Dedifferentiated amniotic fluid mesenchymal stem cell (primary cell): ENCODE data around the gene SPRR2D.
"Not testable (repeated sequence)": the region's sequence is repeated elsewhere in the genome, so short reads cannot be mapped to it uniquely, and the experiment has no call there.

ENCODE experiments used
- DNase-seq: peaks from one replicate; pipeline ENCODE4 v3.0.0-alpha.2; 2016; ENCODE audit errors: extremely low spot score

Gene SPRR2D

GRCh38 chr1:153040950-153041631 lies at the start of gene SPRR2D:
Gene SPRR2D, minus strand, starts transcription at chr1:153041120. Its CDS starts 774 bp downstream, at chr1:153040346.
- no peak for DNase-seq

DNA sequence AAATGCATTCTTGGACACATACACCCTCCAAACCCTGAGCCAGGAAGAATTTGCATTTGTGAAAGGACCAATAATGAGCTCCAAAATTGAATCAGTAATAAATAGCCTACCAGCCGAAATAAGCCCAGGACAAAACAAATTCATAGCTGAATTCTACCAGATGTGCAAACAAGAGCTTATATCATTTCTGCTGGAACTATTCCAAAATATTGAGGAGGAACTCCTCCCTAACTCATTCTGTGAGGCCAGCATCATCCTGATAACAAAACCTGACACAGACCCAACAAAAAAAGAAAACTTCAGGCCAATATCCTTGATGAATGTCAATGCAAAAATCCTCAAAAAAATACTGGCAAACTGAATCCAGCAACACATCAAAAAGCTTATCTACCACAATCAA lies 46.7 kb upstream of the SPRR2D start:
- DNase-seq, result no peak

DNA sequence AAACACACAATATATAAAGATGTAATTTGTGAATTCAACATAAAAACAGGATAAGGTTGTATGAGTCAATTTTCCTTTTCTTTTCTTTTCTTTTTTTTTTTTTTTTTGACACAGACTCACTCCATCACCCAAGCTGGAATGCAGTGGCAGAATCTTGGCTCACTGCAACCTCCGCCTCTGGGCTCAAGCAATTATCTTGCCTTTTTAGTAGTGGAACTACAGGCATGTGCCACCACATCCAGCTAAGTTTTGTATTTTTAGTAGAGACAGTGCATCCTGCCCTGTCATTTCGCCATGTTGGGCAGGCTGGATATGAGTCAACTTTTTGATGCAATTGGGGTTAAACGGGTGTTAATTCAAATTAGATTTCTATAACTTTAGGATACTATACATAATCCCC lies 40.8 kb upstream of the SPRR2D start:
- DNase-seq, result no peak

GRCh38 chr1:153072806-153073726 lies 32.1 kb upstream of the SPRR2D start:
- DNase-seq, result no peak

DNA sequence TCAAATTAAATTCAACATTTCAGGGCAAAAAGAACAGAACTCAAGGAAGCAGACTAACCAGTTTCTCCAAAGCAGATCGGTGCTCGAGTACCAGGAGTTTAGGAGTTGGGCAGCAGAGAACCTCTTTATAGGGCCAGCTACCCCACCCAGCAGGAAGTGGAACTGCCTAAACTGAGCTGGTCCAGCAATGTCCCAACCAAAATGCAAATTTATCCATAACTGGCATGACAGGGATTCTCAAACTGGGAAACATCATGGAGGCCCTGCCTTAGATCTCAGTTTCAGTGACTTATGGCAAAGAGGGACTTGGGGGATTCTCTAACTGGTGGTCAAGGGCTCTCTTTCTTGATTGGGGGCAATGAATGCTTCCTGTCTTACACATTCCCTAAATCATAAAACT lies 30.6 kb upstream of the SPRR2D start, which contains the start of gene SPRR2B:
SPRR2B (minus strand) TSS at position 101 of the 400 bp plus-strand sequence. CDS start 772 bp downstream, outside the sequence.
- DNase-seq, result no peak

DNA sequence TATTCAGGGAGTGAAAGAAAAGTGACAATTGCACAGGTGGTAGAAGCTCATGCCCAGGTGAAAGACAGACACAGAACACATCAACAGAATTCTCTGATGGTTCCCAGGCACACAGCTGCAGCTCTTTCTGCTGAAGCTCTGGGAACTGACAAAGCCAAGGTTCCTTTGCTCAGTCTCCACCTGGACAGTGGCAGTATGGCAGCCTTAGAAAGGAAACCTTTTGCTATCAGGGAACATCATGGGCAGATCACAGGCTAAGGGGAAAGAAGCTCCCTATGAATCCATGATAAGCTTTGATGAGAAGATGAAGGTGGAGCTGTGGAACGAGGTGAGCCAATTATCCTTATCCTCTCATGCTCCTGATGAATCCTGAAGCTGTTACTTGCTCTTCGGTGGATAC lies 29.3 kb upstream of the SPRR2D start:
- no peak for DNase-seq

DNA sequence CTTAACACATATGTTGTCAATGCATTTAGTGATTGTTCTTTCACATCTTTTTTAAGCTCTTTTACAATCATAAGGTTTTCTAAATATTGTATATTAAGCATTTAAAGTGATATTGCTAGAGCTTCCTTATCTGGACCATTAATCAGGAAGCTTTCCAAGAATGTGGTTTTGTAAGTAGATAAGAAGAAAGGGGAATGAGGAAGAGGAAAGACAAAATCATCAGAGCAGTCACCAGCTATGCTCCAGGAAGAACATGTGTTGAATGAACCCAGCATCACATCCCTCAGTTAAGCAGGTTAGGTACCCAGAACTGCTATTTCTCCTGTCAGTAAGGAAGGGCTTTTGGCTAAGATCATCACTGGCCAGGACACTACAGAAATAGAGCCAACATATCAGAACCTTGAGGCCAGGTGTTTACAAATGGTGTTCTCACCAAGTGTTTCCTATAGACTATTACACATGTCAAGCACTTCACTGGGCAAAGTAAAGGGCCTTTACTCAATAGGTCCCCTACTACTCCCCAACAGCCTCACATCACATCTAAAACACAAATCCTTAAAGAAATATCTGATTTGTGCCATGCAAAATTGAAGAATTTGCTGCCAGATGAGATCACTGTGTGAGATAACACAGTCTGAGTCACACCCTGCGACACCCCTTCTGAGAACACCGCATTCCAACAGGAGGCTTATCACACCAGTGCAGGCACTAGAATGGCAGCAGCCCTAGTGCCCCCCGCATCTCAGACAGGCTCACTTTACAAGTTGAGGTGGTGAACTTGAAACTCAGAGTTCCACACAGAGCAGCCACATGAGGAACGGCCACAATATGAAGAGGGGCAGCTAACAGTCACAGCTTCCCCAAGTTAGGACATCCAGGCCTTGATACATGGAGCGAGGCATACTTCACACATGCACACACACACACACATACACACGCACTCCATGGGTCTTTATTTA lies 18.2 kb upstream of the SPRR2D start:
- no peak for DNase-seq

DNA sequence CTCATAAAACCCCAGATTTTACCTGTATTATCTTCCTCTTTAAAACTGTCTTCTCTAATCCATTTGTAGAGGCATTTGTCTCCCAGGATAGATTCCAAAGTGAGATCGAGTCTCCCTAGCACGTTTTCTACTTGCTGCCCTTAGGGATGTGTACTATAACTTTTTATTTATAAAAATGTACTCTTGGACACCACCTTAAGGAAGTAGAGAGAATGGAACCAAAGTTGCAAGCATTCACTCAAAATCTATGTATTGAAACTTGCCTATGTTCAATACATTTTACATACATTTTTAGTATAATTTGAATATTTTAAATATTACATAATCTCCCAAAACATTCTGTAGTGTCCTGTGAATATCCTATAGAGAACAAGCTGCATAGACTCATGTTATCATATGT lies 17.2 kb upstream of the SPRR2D start:
- no peak for DNase-seq

DNA sequence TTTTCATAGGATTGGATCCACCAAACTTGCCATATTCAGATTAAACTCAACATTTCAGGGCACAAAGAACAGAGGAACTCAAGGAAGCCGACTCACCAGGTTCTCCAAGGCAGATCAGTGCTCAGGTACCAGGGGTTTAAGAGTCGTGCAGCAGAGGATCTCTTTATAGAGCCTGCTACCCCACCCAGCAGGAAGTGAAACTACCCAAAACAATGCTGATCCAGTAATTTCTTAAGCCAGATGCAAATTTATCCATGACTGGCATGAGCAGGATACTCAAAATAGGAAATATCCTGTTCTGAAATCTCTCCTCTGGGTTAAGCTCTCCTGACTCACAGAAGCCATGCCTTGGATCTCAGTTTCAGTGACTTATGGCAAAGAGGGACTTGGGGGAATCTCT lies 16.5 kb upstream of the SPRR2D start, which contains the start of gene SPRR2A:
SPRR2A (minus strand) TSS at position 138 of the 400 bp plus-strand sequence. CDS start 777 bp downstream, outside the sequence.
- no peak for DNase-seq

GRCh38 chr1:153056111-153056510 lies 15.2 kb upstream of the SPRR2D start:
- DNase-seq, result not testable (repeated sequence)

GRCh38 chr1:153049211-153049610 lies 8.3 kb upstream of the SPRR2D start:
- no peak for DNase-seq

DNA sequence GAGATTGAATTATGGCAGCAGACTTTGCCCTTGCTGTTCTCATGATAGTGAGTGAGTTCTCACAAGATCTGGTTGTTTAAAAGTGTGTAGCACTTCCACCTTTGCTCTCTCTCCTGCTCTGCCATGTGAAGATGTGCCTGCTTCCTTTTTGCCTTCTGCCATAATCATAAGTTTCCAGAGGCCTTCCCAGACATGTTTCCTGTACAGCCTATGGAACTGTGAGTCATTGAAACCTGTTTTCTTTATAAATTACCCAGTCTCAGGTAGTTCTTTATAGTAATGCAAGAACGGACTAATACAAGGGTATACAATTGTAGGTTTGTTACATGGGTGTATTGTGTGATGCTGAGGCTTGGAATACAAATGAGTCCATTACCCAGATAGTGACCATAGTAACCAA lies 5.7 kb downstream of the SPRR2D start:
- DNase-seq, result no peak

- DNase-seq, result no peak
Observed at GRCh38 chr1:153032677-153033308, 8.1 kb downstream of the SPRR2D start.

GRCh38 chr1:153032073-153032472 lies 8.8 kb downstream of the SPRR2D start:
- no peak for DNase-seq

GRCh38 chr1:153030895-153031294 lies 10.0 kb downstream of the SPRR2D start, which contains the start of gene SPRR1B:
Gene SPRR1B, plus strand, starts transcription at chr1:153031203. Its CDS starts 1,143 bp downstream, at chr1:153032346.
- DNase-seq, result no peak

GRCh38 chr1:153028766-153029165 lies 12.2 kb downstream of the SPRR2D start:
- DNase-seq, result no peak

DNA sequence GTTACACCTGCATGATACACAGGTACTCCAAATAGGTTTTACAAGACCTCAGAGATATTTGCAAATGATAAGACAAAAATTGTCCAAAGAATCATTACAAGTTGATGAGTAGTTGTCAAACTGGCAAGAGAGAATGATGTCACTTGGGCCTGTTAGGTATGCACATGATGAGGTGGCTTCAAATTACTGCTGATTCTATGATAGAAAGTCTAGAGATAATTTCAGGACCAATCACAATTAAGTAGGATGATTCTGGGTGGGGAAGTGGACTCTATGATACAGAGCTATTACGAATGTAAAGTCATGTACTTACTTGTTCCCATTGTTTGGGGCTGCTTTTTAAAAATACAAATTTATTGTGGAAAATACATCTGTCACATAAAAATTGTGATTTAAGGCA lies 15.1 kb downstream of the SPRR2D start:
- DNase-seq, result no peak

DNA sequence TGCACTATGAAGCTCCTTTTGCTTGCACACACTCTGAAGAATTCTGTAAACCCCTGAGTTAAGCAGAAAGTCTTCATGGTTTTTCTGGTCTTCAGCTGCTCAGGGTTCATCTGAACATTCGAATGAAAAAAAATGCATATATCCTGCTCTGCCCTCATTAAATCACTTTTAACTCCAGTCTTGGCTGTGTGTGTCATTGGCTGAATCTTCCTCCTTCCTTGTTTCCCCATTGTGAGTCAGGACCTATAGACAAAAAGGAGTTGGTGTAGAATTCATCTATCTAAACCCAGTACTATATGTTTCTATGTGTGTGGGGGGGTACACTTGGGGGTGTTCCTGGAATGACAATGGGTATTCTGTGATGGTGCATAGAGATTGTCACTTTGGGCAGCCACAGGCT lies 16.5 kb downstream of the SPRR2D start:
- DNase-seq, result no peak

- DNase-seq, result no peak
Observed at GRCh38 chr1:153023109-153023508, 17.8 kb downstream of the SPRR2D start.

DNA sequence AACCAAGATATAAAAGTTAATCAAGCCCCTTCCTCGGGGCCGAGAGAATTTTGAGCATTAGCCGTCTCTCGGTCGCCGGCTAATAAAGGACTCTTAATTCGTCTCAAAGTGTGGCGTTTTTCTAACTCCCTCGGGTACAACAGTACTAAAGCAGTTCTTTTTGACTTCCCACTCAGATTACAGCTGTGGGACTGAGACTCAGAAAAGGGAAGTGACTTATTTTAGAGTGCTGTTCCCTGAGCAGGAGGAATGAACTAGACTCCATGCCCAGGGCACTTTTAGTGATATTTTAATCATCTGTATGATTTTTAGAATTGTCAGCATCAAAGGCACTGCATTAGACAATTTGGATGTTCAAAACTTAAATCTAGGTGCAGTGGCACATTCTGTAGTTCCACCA lies 18.6 kb downstream of the SPRR2D start:
- not testable (repeated sequence) for DNase-seq

GRCh38 chr1:153021829-153022228 lies 19.1 kb downstream of the SPRR2D start:
- DNase-seq, result not testable (repeated sequence)
